Mucosa of gallbladder (tissue), 1 donor: ENCODE results near the gene OR1N2. TPM values are rescaled to one million over a fixed set of nuclear protein-coding genes. Genes with fewer than 3 reads are reported as not detected.

Experiments
- total RNA-seq: library from RNA; stranded (reverse); gene quantifications from one replicate; pipeline ENCODE4 v1.2.1, GENCODE V29; 2021
- donor health status: DM: no; HTN: no; CAD: no.

The OR1N2 gene
- total RNA-seq, 1 donor from 2014 or later, result not detected

Other genes starting within 250 kb of the OR1N2 start
- gene PTGS1, start 182.1 kb upstream of the OR1N2 start, total RNA-seq, result 24.1 TPM
- gene OR1J1, start 75.2 kb upstream of the OR1N2 start, total RNA-seq, result not detected
- gene OR1J2, start 42.3 kb upstream of the OR1N2 start, total RNA-seq, result not detected
- not detected for gene OR1J4, start 34.0 kb upstream of the OR1N2 start, total RNA-seq
- not detected for gene OR1N1, start 25.8 kb upstream of the OR1N2 start, total RNA-seq
- gene OR1L8, start 30.3 kb downstream of the OR1N2 start, total RNA-seq, result not detected
- gene OR1Q1, start 61.6 kb downstream of the OR1N2 start, total RNA-seq, result not detected
- gene OR1B1, start 104.5 kb downstream of the OR1N2 start, total RNA-seq, result not detected
- not detected for gene OR1L1, start 108.6 kb downstream of the OR1N2 start, total RNA-seq
- gene OR1L3, start 122.0 kb downstream of the OR1N2 start, total RNA-seq, result not detected
- gene OR1L4, start 170.9 kb downstream of the OR1N2 start, total RNA-seq, result not detected
- gene OR1L6, start 189.2 kb downstream of the OR1N2 start, total RNA-seq, result not detected
- gene OR5C1, start 235.8 kb downstream of the OR1N2 start, total RNA-seq, result not detected
- gene OR1K1, start 247.0 kb downstream of the OR1N2 start, total RNA-seq, result not detected